HL-60/S4 treated with phorbol 12-myristate 13-acetate at 8.2 ng/mL for 4 days and 3 days (cell line): Measurements from ENCODE around the gene ODF4.
"Not testable (repeated sequence)": the region's sequence is repeated elsewhere in the genome, so short reads cannot be mapped to it uniquely, and the experiment has no call there.

ENCODE experiments used
- in situ Hi-C: fragments of 300-500 bp; cut with MboI; formaldehyde crosslinking; loops from 2 replicates; pipeline ENCODE4 v1.15.0; 2022; ENCODE audit warnings: low sequenced_read_pairs

Gene ODF4

GRCh38 chr17:8366231-8366630 is 26.6 kb downstream of the ODF4 start:
- in situ Hi-C loops, result no loop called here

- in situ Hi-C loops, result no loop called here
Observed at GRCh38 chr17:8368193-8368592, 28.6 kb downstream of the ODF4 start.

- in situ Hi-C loops, result no loop called here
Observed at GRCh38 chr17:8369944-8370343, 30.3 kb downstream of the ODF4 start.

GRCh38 chr17:8371786-8372185 is 32.1 kb downstream of the ODF4 start:
- in situ Hi-C loops, result no loop called here

GRCh38 chr17:8372422-8372821 is 32.8 kb downstream of the ODF4 start:
- in situ Hi-C loops, result no loop called here

GRCh38 chr17:8373856-8374255 is 34.2 kb downstream of the ODF4 start:
- in situ Hi-C loops, result not testable (repeated sequence)

- in situ Hi-C loops, result no loop called here
Observed at GRCh38 chr17:8375738-8376259, 36.2 kb downstream of the ODF4 start.

GRCh38 chr17:8376271-8377067 is 36.8 kb downstream of the ODF4 start, which contains the start of gene KRABD2:
Gene KRABD2 (minus strand): TSS chr17:8376704.
- in situ Hi-C loops, result no loop called here

- in situ Hi-C loops, result no loop called here
Observed at GRCh38 chr17:8377422-8377821, 37.8 kb downstream of the ODF4 start.

- in situ Hi-C loops, result not testable (repeated sequence)
Observed at GRCh38 chr17:8378117-8378516, 38.5 kb downstream of the ODF4 start.

GRCh38 chr17:8380049-8380448 is 40.4 kb downstream of the ODF4 start:
- in situ Hi-C loops, result no loop called here

- in situ Hi-C loops, result no loop called here
Observed at GRCh38 chr17:8382052-8382879, 42.6 kb downstream of the ODF4 start.

GRCh38 chr17:8382880-8383142 is 43.2 kb downstream of the ODF4 start:
- in situ Hi-C loops, result no loop called here

- in situ Hi-C loops, result no loop called here
Observed at GRCh38 chr17:8383143-8383822, 43.6 kb downstream of the ODF4 start, which contains the start of gene RPL26. Gene RPL26 (minus strand): TSS chr17:8383193. CDS start chr17:8382310, 883 bp downstream.

- in situ Hi-C loops, result no loop called here
Observed at GRCh38 chr17:8384801-8385378, 45.2 kb downstream of the ODF4 start.

GRCh38 chr17:8386841-8387240 is 47.2 kb downstream of the ODF4 start:
- in situ Hi-C loops, result no loop called here

GRCh38 chr17:8387914-8388651 is 48.4 kb downstream of the ODF4 start:
- in situ Hi-C loops, result no loop called here

GRCh38 chr17:8391711-8392110 is 52.1 kb downstream of the ODF4 start:
- in situ Hi-C loops, result no loop called here

- in situ Hi-C loops, result no loop called here
Observed at GRCh38 chr17:8392274-8392673, 52.6 kb downstream of the ODF4 start.
